Activated CD4-positive, alpha-beta T cell treated with anti-CD3 and anti-CD28 coated beads, Interleukin-2, amount 10 ng/mL, durations not matched to agents 7 days and 5 days (primary cell): ENCODE data around the gene ARMC9. TPM values are rescaled to one million over a fixed set of nuclear protein-coding genes. Genes with fewer than 3 reads are reported as not detected.
"Not testable (repeated sequence)": the region's sequence is repeated elsewhere in the genome, so short reads cannot be mapped to it uniquely, and the experiment has no call there.

Experiments
- CTCF ChIA-PET: fragments of 350-600 bp; sonication (Branson Sonifier 250); formaldehyde crosslinking; loops from one replicate; lab custom pipeline; 2021; ENCODE audit warnings: antibody characterized with exemption; lab: Charles Lee
- POLR2A ChIA-PET: fragments of 350-600 bp; sonication (Branson Sonifier 250); formaldehyde crosslinking; loops from one replicate; lab custom pipeline; 2021; ENCODE audit warnings: antibody characterized with exemption; lab: Charles Lee
- DNase-seq: peaks from one replicate; pipeline ENCODE4 v3.0.0-alpha.2; 2020
- H3K27ac Mint-ChIP-seq: one replicate; pipeline ENCODE4 v1.8.0; 2021; ENCODE audit warnings: mild to moderate bottlenecking, moderate library complexity, mixed read lengths
- H3K27me3 Mint-ChIP-seq: one replicate; pipeline ENCODE4 v1.8.0; 2021; ENCODE audit warnings: mixed read lengths
- H3K36me3 Mint-ChIP-seq: one replicate; pipeline ENCODE4 v1.8.0; 2021; ENCODE audit warnings: low read depth, mixed read lengths
- H3K4me1 Mint-ChIP-seq: one replicate; pipeline ENCODE4 v1.8.0; 2021; ENCODE audit warnings: mixed read lengths
- H3K4me3 Mint-ChIP-seq: one replicate; pipeline ENCODE4 v1.8.0; 2021; ENCODE audit warnings: mild to moderate bottlenecking, moderate library complexity, mixed read lengths
- H3K9me3 Mint-ChIP-seq: one replicate; pipeline ENCODE4 v1.8.0; 2021; ENCODE audit warnings: mixed read lengths
- total RNA-seq, 2 experiments: library from RNA; stranded (reverse); gene quantifications; one replicate each; pipeline ENCODE4 v1.2.3, GENCODE V29; 2021

Gene ARMC9
- total RNA-seq, 2 experiments from 2014 or later = 0.45 to 0.58 TPM

- Mint-ChIP-seq H3K27me3 (peaks cover 8% of the 10 kb centered on the region), H3K4me3 (no peak overlapping the region), H3K9me3 (no peaks in the 10 kb centered on the region), H3K27ac (no peak overlapping the region), H3K36me3 (no peaks in the 10 kb centered on the region), H3K4me1 (no peaks in the 10 kb centered on the region)
- DNase-seq = no peak
- POLR2A ChIA-PET = no interaction called here
- CTCF ChIA-PET = interaction anchor here (0.6 to 2.2 kb wide), 2 partner anchors 12 to 82 kb away, joined by 3 to 8 read pairs; partner anchors contain the start of gene ARMC9
These were observed 12.1 kb upstream of the ARMC9 start for GRCh38 chr2:231186325-231186724.

- no peaks in the 10 kb centered on the region for H3K9me3 Mint-ChIP-seq
- POLR2A ChIA-PET = no interaction called here
- CTCF ChIA-PET = interaction anchor here (0.7 to 2.2 kb wide), 2 partner anchors 10 to 64 kb away, joined by 3 to 8 read pairs; partner anchors contain the start of gene ARMC9
These were observed 10.5 kb upstream of the ARMC9 start for GRCh38 chr2:231187736-231188505.

GRCh38 chr2:231188506-231189170 is 9.8 kb upstream of the ARMC9 start:
- POLR2A ChIA-PET = no interaction called here
- no peak for DNase-seq
- no peaks in the 10 kb centered on the region for H3K36me3 Mint-ChIP-seq

More at GRCh38 chr2:231187736-231188505, 10.5 kb upstream of the ARMC9 start:
- Mint-ChIP-seq H3K27ac (no peak overlapping the region), H3K4me3 (no peak overlapping the region), H3K4me1 (no peaks in the 10 kb centered on the region), H3K36me3 (no peaks in the 10 kb centered on the region), H3K27me3 (peaks cover 19% of the 10 kb centered on the region)
- DNase-seq = no peak

GRCh38 chr2:231189171-231189530 is 9.3 kb upstream of the ARMC9 start:
- peaks cover 21% of the 10 kb centered on the region for H3K27me3 Mint-ChIP-seq
- no peak overlapping the region for H3K4me3 Mint-ChIP-seq
- POLR2A ChIA-PET = no interaction called here
- CTCF ChIA-PET = interaction anchor here (0.7 to 1.0 kb wide), 3 partner anchors 12 to 63 kb away, joined by 3 read pairs; no protein-coding TSS in a partner anchor
- H3K9me3 Mint-ChIP-seq = no peaks in the 10 kb centered on the region
- H3K36me3 Mint-ChIP-seq = no peaks in the 10 kb centered on the region
- H3K4me1 Mint-ChIP-seq = no peaks in the 10 kb centered on the region
- DNase-seq = no peak
- H3K27ac Mint-ChIP-seq = no peak overlapping the region

More at GRCh38 chr2:231188506-231189170, 9.8 kb upstream of the ARMC9 start:
- peaks cover 19% of the 10 kb centered on the region for H3K27me3 Mint-ChIP-seq
- no peaks in the 10 kb centered on the region for H3K4me1 Mint-ChIP-seq
- no peaks in the 10 kb centered on the region for H3K9me3 Mint-ChIP-seq
- CTCF ChIA-PET = interaction anchor here (0.7 to 2.2 kb wide), 3 partner anchors 9 to 63 kb away, joined by 3 to 8 read pairs (median 3); partner anchors contain the start of gene ARMC9
- no peak overlapping the region for H3K4me3 Mint-ChIP-seq
- H3K27ac Mint-ChIP-seq = no peak overlapping the region

- peaks cover 24% of the 10 kb centered on the region for H3K27me3 Mint-ChIP-seq
- CTCF ChIA-PET = interaction anchor here (0.9 to 1.0 kb wide), 2 partner anchors 11 to 21 kb away, joined by 3 read pairs; no protein-coding TSS in a partner anchor
- H3K4me3 Mint-ChIP-seq = no peak overlapping the region
- no peaks in the 10 kb centered on the region for H3K4me1 Mint-ChIP-seq
- POLR2A ChIA-PET = no interaction called here
- H3K27ac Mint-ChIP-seq = no peak overlapping the region
- no peak for DNase-seq
- no peaks in the 10 kb centered on the region for H3K36me3 Mint-ChIP-seq
- H3K9me3 Mint-ChIP-seq = no peaks in the 10 kb centered on the region
These were observed 8.6 kb upstream of the ARMC9 start for GRCh38 chr2:231189571-231190495.

GRCh38 chr2:231190531-231191197 is 7.8 kb upstream of the ARMC9 start:
- Mint-ChIP-seq H3K4me1 (no peaks in the 10 kb centered on the region), H3K27ac (no peak overlapping the region), H3K27me3 (peaks cover 24% of the 10 kb centered on the region), H3K4me3 (no peak overlapping the region), H3K36me3 (no peaks in the 10 kb centered on the region), H3K9me3 (no peaks in the 10 kb centered on the region)
- ChIA-PET POLR2A (no interaction called here), CTCF (no interaction called here)
- no peak for DNase-seq

- H3K27me3 Mint-ChIP-seq = peaks cover 28% of the 10 kb centered on the region
- no peak overlapping the region for H3K27ac Mint-ChIP-seq
- DNase-seq = no peak
- ChIA-PET CTCF (interaction anchor here (0.5 to 0.9 kb wide), 2 partner anchors 42 to 558 kb away, joined by 3 read pairs; no protein-coding TSS in a partner anchor), POLR2A (no interaction called here)
- no peaks in the 10 kb centered on the region for H3K4me1 Mint-ChIP-seq
- no peaks in the 10 kb centered on the region for H3K36me3 Mint-ChIP-seq
- H3K4me3 Mint-ChIP-seq = no peak overlapping the region
- H3K9me3 Mint-ChIP-seq = no peaks in the 10 kb centered on the region
These were observed 6.2 kb upstream of the ARMC9 start for GRCh38 chr2:231191896-231192872.

GRCh38 chr2:231193216-231193615 is 5.2 kb upstream of the ARMC9 start:
- no peak overlapping the region for H3K4me3 Mint-ChIP-seq
- no peaks in the 10 kb centered on the region for H3K36me3 Mint-ChIP-seq
- POLR2A ChIA-PET = no interaction called here
- H3K4me1 Mint-ChIP-seq = peaks cover 4% of the 10 kb centered on the region
- H3K27me3 Mint-ChIP-seq = peaks cover 28% of the 10 kb centered on the region
- DNase-seq = no peak
- H3K27ac Mint-ChIP-seq = no peak overlapping the region
- CTCF ChIA-PET = interaction anchor here (0.9 kb wide), 1 partner anchor 43 kb away, joined by 3 read pairs; no protein-coding TSS in a partner anchor
- H3K9me3 Mint-ChIP-seq = no peaks in the 10 kb centered on the region

GRCh38 chr2:231196592-231196991 is 1.8 kb upstream of the ARMC9 start:
- DNase-seq = no peak
- H3K9me3 Mint-ChIP-seq = no peaks in the 10 kb centered on the region
- POLR2A ChIA-PET = no interaction called here
- H3K27me3 Mint-ChIP-seq = peaks cover 31% of the 10 kb centered on the region
- no peak overlapping the region for H3K27ac Mint-ChIP-seq
- H3K36me3 Mint-ChIP-seq = no peaks in the 10 kb centered on the region
- no peak overlapping the region for H3K4me3 Mint-ChIP-seq
- CTCF ChIA-PET = interaction anchor here (0.6 to 1.6 kb wide), 2 partner anchors 13 to 321 kb away, joined by 3 to 6 read pairs; no protein-coding TSS in a partner anchor
- peaks cover 10% of the 10 kb centered on the region for H3K4me1 Mint-ChIP-seq

- CTCF ChIA-PET = interaction anchor here (1.6 to 1.9 kb wide), 2 partner anchors 10 to 14 kb away, joined by 6 to 8 read pairs; no protein-coding TSS in a partner anchor
- H3K27ac Mint-ChIP-seq, POLR2A ChIA-PET, H3K36me3 Mint-ChIP-seq, DNase-seq, H3K9me3 Mint-ChIP-seq: not testable (repeated sequence)
- H3K4me1 Mint-ChIP-seq = peaks cover 10% of the 10 kb centered on the region
- H3K4me3 Mint-ChIP-seq = peak overlapping the region; percentile 87
- peaks cover 29% of the 10 kb centered on the region for H3K27me3 Mint-ChIP-seq
These were observed 1.2 kb upstream of the ARMC9 start for GRCh38 chr2:231197196-231197595.
